Middle frontal gyrus (tissue), 1 donor: ENCODE measurements around the gene SNRNP200.
A peak's percentile ranks its signal among the peaks of the same experiment; 100 is the strongest.
"Not testable (repeated sequence)": the region's sequence is repeated elsewhere in the genome, so short reads cannot be mapped to it uniquely, and the experiment has no call there.

Experiments
- DNase-seq: peaks from one replicate; pipeline ENCODE4 v3.0.0-alpha.2; 2015; ENCODE audit warnings: low spot score; ENCODE audit errors: extremely low spot score

SNRNP200 gene

GRCh38 chr2:96274355-96275056, 30.8 kb downstream of the SNRNP200 start:
- DNase-seq = no peak

GRCh38 chr2:96273763-96274162, 31.6 kb downstream of the SNRNP200 start:
- DNase-seq = no peak

GRCh38 chr2:96271995-96272394, 33.4 kb downstream of the SNRNP200 start:
- DNase-seq = no peak

- no peak for DNase-seq
Measured at GRCh38 chr2:96267159-96267971, 38.0 kb downstream of the SNRNP200 start.

GRCh38 chr2:96265840-96266679, 39.3 kb downstream of the SNRNP200 start, which contains the start of the genes CIAO1 and TMEM127:
TSS of gene CIAO1 (plus strand) at chr2:96266225. CDS start at chr2:96266351, 126 bp downstream.
TSS of gene TMEM127 (minus strand) at chr2:96265997. CDS start at chr2:96265381, 616 bp downstream.
- DNase-seq = peak; percentile 95

GRCh38 chr2:96265349-96265839, 40.0 kb downstream of the SNRNP200 start:
- no peak for DNase-seq

- no peak for DNase-seq
Measured at GRCh38 chr2:96264656-96265348, 40.5 kb downstream of the SNRNP200 start.

GRCh38 chr2:96264086-96264485, 41.3 kb downstream of the SNRNP200 start:
- DNase-seq = no peak

- DNase-seq = no peak
Measured at GRCh38 chr2:96262306-96262705, 43.0 kb downstream of the SNRNP200 start.

- DNase-seq = no peak
Measured at GRCh38 chr2:96261328-96262003, 43.9 kb downstream of the SNRNP200 start.

- no peak for DNase-seq
Measured at GRCh38 chr2:96260387-96261260, 44.7 kb downstream of the SNRNP200 start.

GRCh38 chr2:96259497-96259921, 45.8 kb downstream of the SNRNP200 start:
- no peak for DNase-seq

- DNase-seq = no peak
Measured at GRCh38 chr2:96258166-96259022, 47.0 kb downstream of the SNRNP200 start.

- not testable (repeated sequence) for DNase-seq
Measured at GRCh38 chr2:96257744-96258143, 47.6 kb downstream of the SNRNP200 start.

GRCh38 chr2:96256611-96257113, 48.7 kb downstream of the SNRNP200 start:
- no peak for DNase-seq

- DNase-seq = no peak
Measured at GRCh38 chr2:96254571-96254970, 50.8 kb downstream of the SNRNP200 start.

- no peak for DNase-seq
Measured at GRCh38 chr2:96253006-96253405, 52.3 kb downstream of the SNRNP200 start.

GRCh38 chr2:96252526-96252925, 52.8 kb downstream of the SNRNP200 start:
- DNase-seq = no peak
